SJSA1 (cell line): ENCODE results near the gene MAD1L1. TPM values are rescaled to one million over a fixed set of nuclear protein-coding genes. Genes with fewer than 3 reads are reported as not detected.

Experiments used
- DNase-seq, 2 experiments: peaks; one replicate each; pipeline ENCODE4 v3.0.0-alpha.2; 2015 to 2020; ENCODE audit warnings: low spot score in 2 of 2, low read depth in 1 of 2
- H3K27ac ChIP-seq: fragments of 250-450 bp; sonication (Bioruptor Pico); 2 replicates; pipeline ENCODE4 v1.5.1; 2020; ENCODE audit warnings: mild to moderate bottlenecking, moderate library complexity
- H3K27me3 ChIP-seq: fragments of 250-450 bp; sonication (Bioruptor Pico); replicated peaks from 2 replicates; pipeline ENCODE4 v1.5.1; 2020; ENCODE audit warnings: mild to moderate bottlenecking, moderate library complexity
- H3K36me3 ChIP-seq: fragments of 250-450 bp; sonication (Bioruptor Pico); 2 replicates; pipeline ENCODE4 v1.5.1; 2020; ENCODE audit warnings: mild to moderate bottlenecking
- H3K4me1 ChIP-seq: fragments of 250-450 bp; sonication (Bioruptor Pico); replicated peaks from 2 replicates; pipeline ENCODE4 v1.6.1; 2021; ENCODE audit warnings: mild to moderate bottlenecking
- H3K4me3 ChIP-seq: fragments of 250-450 bp; sonication (Bioruptor Pico); 2 replicates; pipeline ENCODE4 v1.5.1; 2020; ENCODE audit warnings: mild to moderate bottlenecking
- H3K9me3 ChIP-seq: fragments of 250-450 bp; sonication (Bioruptor Pico); replicated peaks from 2 replicates; pipeline ENCODE4 v1.5.1; 2020; ENCODE audit warnings: mild to moderate bottlenecking
- total RNA-seq: library from RNA; depleted of rRNA; stranded (reverse); fragments of >200 nt; shearing (Covaris generic); gene quantifications from 2 replicates; pipeline ENCODE4 v1.2.3, GENCODE V29; 2014

Gene MAD1L1
- total RNA-seq, 1 experiment from 2014 or later: 44.0 TPM

DNA sequence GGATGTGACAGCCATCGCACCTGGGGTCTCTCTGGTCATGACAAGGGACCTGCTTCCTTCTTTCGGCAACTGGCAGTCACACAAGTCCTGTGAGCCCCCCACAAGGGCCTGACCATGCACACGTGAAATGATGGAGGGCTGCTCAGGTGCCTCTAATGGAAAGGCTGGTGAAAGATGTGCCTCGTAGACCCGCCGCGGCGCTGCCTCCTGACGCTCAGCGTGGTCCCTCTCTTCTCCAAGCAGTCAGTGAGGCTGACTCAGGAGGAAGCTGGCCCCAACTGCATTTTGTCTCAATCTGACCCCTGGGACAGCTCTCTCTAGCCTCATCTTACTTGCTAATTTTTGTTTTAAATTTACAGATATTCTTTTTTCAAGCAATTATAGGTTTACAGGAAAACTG lies 100.9 kb downstream of the MAD1L1 start:
- DNase-seq: no peak
- Histone ChIP-seq H3K4me1 (no peaks in the 10 kb centered on the region), H3K36me3 (no peaks in the 10 kb centered on the region), H3K27me3 (no peaks in the 10 kb centered on the region), H3K27ac (no peak overlapping the region), H3K9me3 (no peaks in the 10 kb centered on the region), H3K4me3 (no peak overlapping the region)

DNA sequence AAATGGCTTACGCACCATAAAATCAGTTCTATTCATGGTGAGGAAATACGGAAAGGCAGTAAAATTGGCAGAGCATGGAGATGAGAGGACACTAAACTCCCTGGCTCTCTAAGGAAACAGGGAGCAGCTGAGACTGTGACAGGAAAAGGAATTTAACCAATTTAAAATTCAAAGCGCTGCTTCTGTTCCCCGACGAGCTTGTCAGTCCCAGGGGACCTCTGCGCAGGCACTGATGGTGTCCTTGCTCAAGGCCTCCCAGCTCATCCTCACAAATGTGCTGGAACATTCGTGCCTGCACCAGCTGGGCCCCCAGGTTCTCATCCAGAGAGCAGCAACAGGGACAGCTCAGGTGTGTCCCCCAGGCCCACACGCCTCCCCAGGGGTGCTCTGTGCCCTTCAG lies 101.4 kb downstream of the MAD1L1 start:
- DNase-seq: no peak
- no peaks in the 10 kb centered on the region for H3K4me1 ChIP-seq
- no peaks in the 10 kb centered on the region for H3K9me3 ChIP-seq
- H3K36me3 ChIP-seq: no peaks in the 10 kb centered on the region
- H3K4me3 ChIP-seq: no peak overlapping the region
- H3K27ac ChIP-seq: no peak overlapping the region
- H3K27me3 ChIP-seq: no peaks in the 10 kb centered on the region

DNA sequence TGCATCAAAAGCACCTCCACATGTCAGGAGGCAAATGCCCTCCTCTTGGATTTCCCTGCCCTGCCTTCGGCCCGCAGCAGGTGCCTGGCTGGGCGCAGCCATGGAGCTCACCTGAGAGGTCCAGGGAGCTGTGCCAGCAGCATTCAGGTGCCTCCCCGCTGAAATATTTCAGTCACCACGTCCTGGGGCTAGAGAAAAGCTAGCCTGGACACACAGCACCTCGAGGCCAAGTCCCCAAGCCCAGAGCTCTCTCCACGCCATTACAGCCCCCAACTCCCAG lies 102.7 kb downstream of the MAD1L1 start:
- no peak for DNase-seq
- Histone ChIP-seq H3K4me3 (no peak overlapping the region), H3K9me3 (no peaks in the 10 kb centered on the region), H3K27ac (no peak overlapping the region), H3K4me1 (no peaks in the 10 kb centered on the region), H3K36me3 (no peaks in the 10 kb centered on the region), H3K27me3 (no peaks in the 10 kb centered on the region)

DNA sequence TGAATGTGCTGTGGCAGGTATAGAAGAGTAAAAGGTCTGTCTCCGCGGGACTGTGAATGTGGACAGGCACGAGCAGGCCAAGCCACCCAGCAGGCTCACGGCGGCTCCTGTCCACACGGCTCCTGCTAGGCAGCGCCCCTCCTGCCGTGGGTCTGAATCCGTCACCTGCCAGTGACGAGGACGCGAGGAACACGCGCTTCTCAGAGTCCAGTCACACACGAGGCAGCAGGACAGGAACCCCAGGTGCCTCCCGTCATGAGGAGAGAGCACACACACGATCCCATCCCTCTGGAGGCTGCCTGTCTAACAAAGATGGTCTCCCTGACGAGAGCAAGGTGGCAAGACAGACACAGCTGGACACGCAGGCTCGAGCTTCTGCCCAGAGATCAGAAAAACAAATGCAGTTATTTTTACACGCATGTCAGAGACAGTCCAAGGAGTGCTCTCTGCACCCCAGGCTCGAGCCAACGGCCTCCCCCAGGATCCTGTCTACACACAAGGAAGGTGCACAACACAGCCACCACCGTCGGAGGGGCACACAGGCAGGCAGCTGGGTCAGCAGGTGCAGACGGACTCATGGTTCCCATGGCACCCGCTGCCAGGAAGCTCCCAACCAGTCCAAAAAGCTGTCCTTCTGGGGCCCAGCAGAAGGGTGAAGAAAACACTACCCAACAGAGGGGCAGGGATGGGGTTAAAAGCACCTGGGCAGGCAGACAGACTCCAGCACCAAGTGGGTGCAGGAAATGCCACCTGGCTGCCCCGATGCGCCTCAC lies 103.2 kb downstream of the MAD1L1 start:
- Histone ChIP-seq H3K9me3 (no peaks in the 10 kb centered on the region), H3K4me3 (no peak overlapping the region), H3K27me3 (no peaks in the 10 kb centered on the region), H3K4me1 (no peaks in the 10 kb centered on the region), H3K27ac (no peak overlapping the region), H3K36me3 (no peaks in the 10 kb centered on the region)
- no peak for DNase-seq

DNA sequence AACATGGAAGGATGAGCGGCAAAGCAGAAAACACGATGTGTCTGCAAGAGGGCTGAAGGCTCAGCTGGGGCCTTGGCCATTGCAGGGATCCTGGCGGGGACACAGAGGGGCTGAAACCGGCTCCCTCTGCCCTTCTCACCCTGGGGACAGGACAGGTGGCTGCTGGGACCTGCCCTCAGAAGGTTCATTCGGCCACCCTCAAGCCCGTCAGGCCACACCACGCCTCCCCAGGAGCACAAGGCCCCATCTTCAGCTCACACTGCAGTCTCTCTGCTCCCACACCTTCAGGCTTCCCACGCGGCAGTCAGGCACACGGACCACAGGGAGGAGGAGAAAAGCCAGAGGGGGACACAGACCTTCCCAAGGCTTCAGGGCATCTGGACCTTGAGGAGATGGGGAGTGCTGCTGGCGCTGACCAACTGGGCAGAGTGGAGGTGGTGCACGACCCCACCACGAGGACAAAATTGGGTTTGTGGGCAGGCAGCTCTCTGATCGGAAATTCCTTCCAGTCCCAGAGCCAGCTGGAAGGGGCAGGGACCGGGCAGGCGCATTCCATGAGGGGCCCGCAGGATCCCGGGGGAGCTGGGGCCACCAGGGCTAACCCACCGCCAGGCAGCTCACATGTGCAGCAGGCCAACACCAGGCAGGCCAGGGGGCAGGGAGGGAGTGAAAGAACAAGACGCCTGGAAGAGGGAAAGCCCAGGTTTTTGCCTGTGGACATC lies 104.0 kb downstream of the MAD1L1 start:
- Histone ChIP-seq H3K27me3 (no peaks in the 10 kb centered on the region), H3K4me3 (no peak overlapping the region), H3K9me3 (no peaks in the 10 kb centered on the region), H3K4me1 (no peaks in the 10 kb centered on the region), H3K27ac (no peak overlapping the region), H3K36me3 (no peaks in the 10 kb centered on the region)
- no peak for DNase-seq

DNA sequence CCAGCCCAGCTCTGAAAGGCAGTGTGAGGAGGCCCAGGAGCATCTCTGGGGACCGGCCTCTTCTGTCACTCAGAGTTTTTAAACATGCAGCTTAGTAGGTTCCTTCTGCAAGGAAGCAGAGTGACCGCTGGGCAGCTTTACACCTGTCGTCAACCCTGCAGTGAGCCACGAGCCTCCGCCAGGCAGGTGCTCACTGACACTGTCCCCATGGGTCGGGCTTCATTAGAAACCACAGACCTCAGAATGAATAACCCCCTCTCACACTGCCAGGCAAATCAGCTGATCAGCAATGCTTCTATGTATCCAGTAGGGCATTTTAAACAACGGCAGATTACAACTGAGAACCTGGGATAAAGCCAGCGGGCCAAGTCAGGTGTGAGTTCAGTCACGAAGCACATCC lies 106.1 kb downstream of the MAD1L1 start:
- H3K4me3 ChIP-seq: no peak overlapping the region

DNA sequence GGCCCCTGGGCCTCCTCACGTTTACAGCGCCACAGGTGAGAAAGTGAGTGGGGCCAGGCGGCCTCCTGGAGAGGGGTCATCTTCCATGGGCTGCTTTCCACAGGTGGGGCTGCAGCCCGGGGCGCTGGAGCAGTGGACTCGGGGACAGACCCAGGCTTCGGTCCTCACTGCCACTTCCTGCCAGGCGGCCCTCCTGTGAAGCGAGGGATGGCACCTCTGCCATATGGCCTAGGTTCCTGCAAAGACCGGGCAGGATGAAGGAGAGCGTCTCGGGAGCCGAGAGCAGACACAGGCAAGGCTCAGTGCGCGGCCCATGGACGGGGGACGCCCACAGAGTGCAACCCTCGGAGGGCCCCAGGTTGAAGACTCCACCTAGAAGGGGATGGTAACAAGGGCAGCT lies 106.8 kb downstream of the MAD1L1 start:
- DNase-seq: no peak
- Histone ChIP-seq H3K27ac (no peak overlapping the region), H3K4me1 (no peaks in the 10 kb centered on the region), H3K27me3 (no peaks in the 10 kb centered on the region), H3K36me3 (no peaks in the 10 kb centered on the region), H3K4me3 (no peak overlapping the region), H3K9me3 (no peaks in the 10 kb centered on the region)

More for the DNA sequence above, 106.1 kb downstream of the MAD1L1 start:
- Histone ChIP-seq H3K36me3 (no peaks in the 10 kb centered on the region), H3K9me3 (no peaks in the 10 kb centered on the region), H3K4me1 (no peaks in the 10 kb centered on the region), H3K27ac (no peak overlapping the region), H3K27me3 (no peaks in the 10 kb centered on the region)
- DNase-seq: no peak

DNA sequence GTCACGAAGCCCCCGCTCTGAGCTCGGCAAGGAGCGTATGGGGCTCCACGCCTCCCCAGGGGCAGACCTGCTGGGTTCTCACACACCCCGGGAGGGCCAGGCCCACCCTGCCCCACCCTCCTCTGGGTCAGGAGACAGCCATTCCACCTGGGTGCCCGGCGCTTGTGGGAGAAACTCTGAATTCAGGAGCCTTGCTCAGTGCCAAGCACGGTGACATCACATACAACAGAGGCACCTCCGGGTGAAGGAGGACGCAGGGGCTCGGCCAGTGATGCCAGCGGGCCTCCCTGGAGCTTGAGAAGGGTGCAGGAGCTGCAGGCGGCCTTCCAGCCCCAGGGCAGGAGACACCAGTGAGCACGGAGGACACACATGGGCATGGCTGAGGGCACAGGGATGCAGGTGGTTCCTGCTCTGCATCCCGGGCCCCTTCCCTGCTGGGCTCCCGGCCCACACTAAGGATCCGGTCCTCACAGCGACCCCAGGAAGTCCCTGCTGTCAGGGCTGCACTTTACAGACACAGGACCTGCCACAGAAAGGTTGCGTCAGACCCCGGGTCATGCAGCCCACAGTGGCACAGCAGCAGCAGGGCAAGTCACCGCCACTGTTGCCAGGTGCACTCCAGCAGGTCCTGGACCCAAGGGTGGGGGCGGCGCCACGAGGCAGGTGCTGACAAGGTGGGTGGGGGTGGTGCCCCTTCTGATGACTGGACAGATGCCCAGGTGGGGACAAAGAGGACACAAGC lies 108.0 kb downstream of the MAD1L1 start:
- Histone ChIP-seq H3K4me1 (no peaks in the 10 kb centered on the region), H3K27me3 (no peaks in the 10 kb centered on the region), H3K4me3 (no peak overlapping the region), H3K27ac (no peak overlapping the region), H3K36me3 (no peaks in the 10 kb centered on the region), H3K9me3 (no peaks in the 10 kb centered on the region)
- DNase-seq: no peak

DNA sequence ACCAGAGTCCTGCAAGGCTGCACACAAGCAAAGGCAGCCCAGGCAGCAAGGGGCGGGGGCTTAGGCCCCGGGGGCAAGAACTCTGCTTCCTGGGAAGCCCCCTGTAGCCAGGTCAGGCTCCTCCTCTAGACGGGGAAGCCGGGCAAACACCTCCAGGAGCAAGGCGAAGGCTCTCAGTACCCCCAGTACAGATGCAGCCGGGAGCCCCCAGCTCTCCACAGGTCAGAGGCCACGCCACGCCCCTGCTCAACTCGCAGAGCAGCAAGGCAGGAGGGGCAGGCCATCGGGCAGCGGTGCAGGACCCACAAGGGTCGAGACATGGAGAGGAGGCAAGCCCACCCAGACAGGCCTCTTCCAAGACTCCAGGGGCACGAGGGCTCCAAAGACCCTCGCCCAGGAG lies 108.8 kb downstream of the MAD1L1 start:
- no peak overlapping the region for H3K4me3 ChIP-seq
- no peak for DNase-seq
- H3K9me3 ChIP-seq: no peaks in the 10 kb centered on the region
- no peaks in the 10 kb centered on the region for H3K27me3 ChIP-seq
- no peak overlapping the region for H3K27ac ChIP-seq
- H3K4me1 ChIP-seq: no peaks in the 10 kb centered on the region
- H3K36me3 ChIP-seq: no peaks in the 10 kb centered on the region

DNA sequence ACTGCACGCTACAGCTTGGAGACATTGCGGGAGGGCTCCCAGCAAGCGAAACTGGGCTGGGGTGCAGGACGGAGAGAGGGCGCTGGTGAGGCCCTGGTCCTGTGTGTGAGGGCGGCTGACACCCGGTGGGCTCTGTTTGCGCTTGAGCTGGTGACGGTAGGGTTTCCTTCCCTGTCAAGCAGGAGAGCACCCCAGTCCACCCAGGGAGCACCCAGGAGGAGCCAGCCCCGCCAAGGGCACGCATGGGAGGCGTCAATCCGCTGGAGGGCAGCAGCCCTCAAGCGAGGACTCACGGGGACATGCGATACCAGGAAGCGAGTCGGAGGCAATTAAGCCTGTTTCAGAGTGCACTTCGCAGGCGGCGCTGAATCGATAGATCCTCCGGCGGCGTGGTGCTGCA lies 109.4 kb downstream of the MAD1L1 start:
- Histone ChIP-seq H3K4me3 (no peak overlapping the region), H3K9me3 (peaks cover under 1% of the 10 kb centered on the region; the same call in 1 of the 2 replicates), H3K27ac (no peak overlapping the region), H3K36me3 (no peaks in the 10 kb centered on the region), H3K4me1 (no peaks in the 10 kb centered on the region), H3K27me3 (no peaks in the 10 kb centered on the region)
- DNase-seq: no peak

DNA sequence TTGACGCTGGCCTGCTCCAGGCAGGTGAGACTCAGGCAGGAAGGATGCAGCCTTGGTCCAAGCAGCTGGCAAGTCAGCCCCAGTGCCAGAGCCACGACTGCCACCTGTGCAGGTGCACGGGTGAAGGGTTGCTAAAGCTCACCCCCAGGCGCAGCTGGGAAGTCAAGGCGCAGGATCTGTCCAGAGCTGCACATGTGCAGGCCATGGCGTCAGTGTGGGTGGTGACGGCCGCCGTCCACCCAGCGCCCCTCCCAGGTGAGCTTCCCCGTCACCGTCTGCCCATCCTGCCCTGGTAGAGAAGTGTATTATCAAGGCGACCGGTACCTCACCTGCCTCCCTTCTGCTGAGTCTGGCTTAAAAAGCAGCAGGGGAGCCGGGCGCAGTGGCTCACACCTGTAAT lies 110.1 kb downstream of the MAD1L1 start:
- Histone ChIP-seq H3K27ac (no peak overlapping the region), H3K36me3 (0 out of 2 replicates have a peak, but pooled peaks cover 3% of the 10 kb centered on the region), H3K9me3 (peaks cover 8% of the 10 kb centered on the region; the same call in 1 of the 2 replicates), H3K4me3 (no peak overlapping the region), H3K27me3 (no peaks in the 10 kb centered on the region), H3K4me1 (peaks cover 4% of the 10 kb centered on the region)
- DNase-seq: no peak

DNA sequence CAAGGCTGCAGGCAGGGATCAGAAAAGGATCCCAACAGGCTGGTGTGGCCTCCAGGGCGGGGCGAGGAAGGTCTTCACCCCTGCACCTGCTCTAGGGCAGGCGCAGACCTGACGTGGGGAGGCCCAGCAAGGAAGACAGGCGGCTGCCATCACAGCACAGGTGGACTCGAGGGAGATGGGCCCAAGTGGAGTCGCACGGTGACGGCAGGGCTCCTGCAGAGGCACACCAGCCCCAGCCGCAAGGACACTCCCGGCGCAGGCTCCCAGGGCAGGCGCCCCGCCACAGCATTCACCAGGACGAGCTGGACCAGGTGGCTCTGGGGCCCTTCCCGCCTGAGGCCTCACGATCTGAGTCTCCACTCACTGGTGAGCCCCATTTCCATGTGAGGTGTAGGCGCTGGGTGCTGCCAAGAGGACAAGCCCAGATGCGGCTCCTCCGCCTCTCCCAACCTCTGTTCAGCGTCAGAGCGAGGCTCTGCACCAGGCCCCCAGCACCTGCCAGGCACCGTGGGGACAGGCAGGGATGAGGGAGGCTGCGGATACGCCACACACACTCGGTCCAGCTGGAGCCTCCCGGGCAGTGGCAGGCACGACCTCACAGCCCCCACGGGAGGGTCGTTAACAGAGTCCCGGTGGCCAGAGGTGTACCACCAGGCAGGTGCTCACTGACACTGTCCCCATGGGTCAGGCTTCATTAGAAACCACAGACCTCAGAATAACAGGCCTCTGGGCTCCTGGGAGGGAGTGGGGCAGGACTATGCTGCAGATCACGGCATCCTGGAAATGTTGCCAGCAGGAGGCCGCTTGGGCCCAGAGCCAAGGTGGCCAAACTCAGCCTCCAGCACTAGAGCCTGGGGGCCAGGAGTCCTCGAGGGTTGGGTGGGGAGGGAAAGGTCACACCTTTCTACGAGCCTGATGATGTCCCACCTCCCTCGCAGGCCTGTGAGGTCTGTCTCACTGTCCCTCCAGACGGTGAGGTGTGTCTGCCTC lies 111.6 kb downstream of the MAD1L1 start:
- H3K27ac ChIP-seq: no peak overlapping the region
- H3K4me1 ChIP-seq: peaks cover 19% of the 10 kb centered on the region
- H3K27me3 ChIP-seq: no peaks in the 10 kb centered on the region
- no peak overlapping the region for H3K4me3 ChIP-seq
- 0 out of 2 replicates have a peak, but pooled peaks cover 3% of the 10 kb centered on the region for H3K36me3 ChIP-seq
- H3K9me3 ChIP-seq: peaks cover 10% of the 10 kb centered on the region; the same call in 1 of the 2 replicates
- DNase-seq: no peak

DNA sequence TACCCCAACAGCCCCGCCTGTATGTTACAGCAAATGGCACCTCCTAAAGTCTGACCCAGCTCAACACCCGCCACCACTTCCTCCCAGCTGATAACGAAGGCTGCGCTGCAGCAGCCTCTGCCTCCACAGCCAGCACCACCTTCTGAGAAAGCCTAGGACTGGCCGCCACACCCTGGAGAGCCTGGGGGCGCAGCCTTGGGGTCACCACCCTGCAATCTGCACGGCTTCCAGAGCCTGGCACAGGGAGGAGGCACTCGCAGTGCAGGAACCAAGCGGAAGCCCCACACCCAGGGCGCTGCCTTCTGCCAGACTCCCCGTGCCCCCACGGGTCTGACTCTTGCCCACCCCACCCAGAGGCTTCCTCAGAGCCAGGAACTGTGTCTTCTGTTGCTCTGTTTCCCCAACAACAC lies 112.5 kb downstream of the MAD1L1 start:
- H3K36me3 ChIP-seq: 0 out of 2 replicates have a peak, but pooled peaks cover 3% of the 10 kb centered on the region
- no peaks in the 10 kb centered on the region for H3K27me3 ChIP-seq
- peaks cover 10% of the 10 kb centered on the region; the same call in 1 of the 2 replicates for H3K9me3 ChIP-seq
- H3K27ac ChIP-seq: no peak overlapping the region
- H3K4me3 ChIP-seq: no peak overlapping the region
- DNase-seq: no peak
- peaks cover 25% of the 10 kb centered on the region for H3K4me1 ChIP-seq
